Lung (tissue), 12 donors: ENCODE measurements around the gene PTP4A2. TPM values are rescaled to one million over a fixed set of nuclear protein-coding genes. Genes with fewer than 3 reads are reported as not detected.

Experiments used
- ATAC-seq: fragments of 200-7000 bp; cut with Tn5 transposase; one replicate; pipeline ENCODE4 v1.9.1; 2020; ENCODE audit warnings: moderate number of reproducible peaks; ENCODE audit not compliant: insufficient read depth, low FRiP score
- DNase-seq, 3 donors: peaks; one replicate each; pipeline ENCODE4 v3.0.0-alpha.2; 2013 to 2017
- H3K27ac ChIP-seq, 2 donors: one replicate each; pipeline ENCODE4 v1.5.1; 2013; ENCODE audit warnings: mild to moderate bottlenecking in 2 of 2, moderate library complexity in 2 of 2, control low read depth in 1 of 2, inconsistent platforms in 1 of 2, low read depth in 1 of 2, low read length in 1 of 2
- H3K27me3 ChIP-seq, 3 donors: one replicate each; pipeline ENCODE4 v1.5.1; 2013; ENCODE audit warnings: low read length in 2 of 3; ENCODE audit not compliant: control insufficient read depth in 3 of 3, insufficient read depth in 3 of 3
- H3K36me3 ChIP-seq, 4 donors: one replicate each; pipeline ENCODE4 v1.5.1; 2013; ENCODE audit warnings: low read length in 4 of 4, mild to moderate bottlenecking in 1 of 4, moderate library complexity in 1 of 4; ENCODE audit not compliant: control insufficient read depth in 4 of 4, insufficient read depth in 4 of 4
- H3K4me1 ChIP-seq, 5 donors: one replicate each; pipeline ENCODE4 v1.5.1; 2013; ENCODE audit warnings: low read length in 5 of 5, mild to moderate bottlenecking in 2 of 5, moderate library complexity in 1 of 5; ENCODE audit not compliant: control insufficient read depth in 5 of 5, insufficient read depth in 5 of 5
- H3K4me3 ChIP-seq: one replicate; pipeline ENCODE4 v1.5.1; 2013; ENCODE audit warnings: mild to moderate bottlenecking, control low read depth, moderate library complexity
- H3K9ac ChIP-seq, 2 donors: one replicate each; pipeline ENCODE4 v1.5.1; 2013; ENCODE audit warnings: low read length in 2 of 2, control low read depth in 1 of 2; ENCODE audit not compliant: insufficient read depth in 1 of 2
- H3K9me3 ChIP-seq, 4 donors: one replicate each; pipeline ENCODE4 v1.5.1; 2013; ENCODE audit warnings: low read length in 3 of 4, mild to moderate bottlenecking in 1 of 4, moderate library complexity in 1 of 4; ENCODE audit not compliant: control insufficient read depth in 4 of 4, insufficient read depth in 3 of 4
- CTCF ChIP-seq: IDR thresholded peaks from 2 replicates; pipeline ENCODE4 v1.5.1; 2012; ENCODE audit warnings: mild to moderate bottlenecking; ENCODE audit errors: control extremely low read depth, extremely low read depth
- WGBS, 2 donors: extraction: QIAGEN DNeasy Blood & Tissue Kit; methylation state at CpG; one replicate each; pipeline ENCODE4 v1.1.7; 2013; 5-methylcytosine and 5-hydroxymethylcytosine counted together
- polyA plus RNA-seq, 2 donors: library from polyadenylated mRNA; stranded (reverse); fragments of 200-250 nt; gene quantifications; one replicate each; pipeline ENCODE4 v1.2.1, GENCODE V29; 2013
- total RNA-seq, 2 donors: library from RNA; depleted of rRNA in 1 of 2; stranded (reverse); fragments of >200 nt in 1 of 2; gene quantifications; one replicate each; pipeline ENCODE4 v1.2.1, GENCODE V29; 2014 to 2021
- donor health status: control.
- donor health status: control.
- donor health status: Bipolar disorder and iron deficiency.
- donor health status: healthy.
- donor health status: DM: yes; HTN: yes; CAD: no.

PTP4A2 gene
- total and polyA plus RNA-seq, 4 donors: 90.4 to 274 (median 163) TPM

DNA sequence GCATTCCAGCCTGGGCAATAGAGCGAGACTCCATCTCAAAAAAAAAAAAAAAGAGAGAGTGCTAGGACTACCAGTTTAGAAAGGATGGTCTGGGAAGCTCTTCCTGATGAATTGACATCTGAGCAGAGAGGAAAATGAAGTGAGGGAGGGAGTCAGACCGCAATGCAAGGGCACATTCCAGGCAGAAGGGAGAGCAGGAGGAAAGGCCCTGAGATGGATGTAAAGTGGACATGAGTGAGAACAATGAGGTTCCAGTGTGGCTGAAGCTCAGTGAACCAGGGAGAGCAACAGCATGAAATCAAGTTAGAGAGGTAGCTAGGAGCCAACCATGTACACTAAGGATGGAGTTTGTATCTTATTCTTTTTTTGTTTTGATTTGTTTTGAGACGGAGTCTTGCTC is 66.5 kb downstream of the PTP4A2 start:
- Histone ChIP-seq H3K27me3 (no peaks in the 10 kb centered on the region), H3K4me3 (no peak overlapping the region), H3K9ac (no peak overlapping the region), H3K27ac (no peak overlapping the region), H3K4me1 (no peaks in the 10 kb centered on the region), H3K36me3 (no peaks in the 10 kb centered on the region), H3K9me3 (no peaks in the 10 kb centered on the region)
- DNase-seq (no peak), ATAC-seq (no peak)
- TF ChIP-seq CTCF: no peak
- WGBS, 2 donors: 96% methylated on average over 3 of the region's 3 CpGs

DNA sequence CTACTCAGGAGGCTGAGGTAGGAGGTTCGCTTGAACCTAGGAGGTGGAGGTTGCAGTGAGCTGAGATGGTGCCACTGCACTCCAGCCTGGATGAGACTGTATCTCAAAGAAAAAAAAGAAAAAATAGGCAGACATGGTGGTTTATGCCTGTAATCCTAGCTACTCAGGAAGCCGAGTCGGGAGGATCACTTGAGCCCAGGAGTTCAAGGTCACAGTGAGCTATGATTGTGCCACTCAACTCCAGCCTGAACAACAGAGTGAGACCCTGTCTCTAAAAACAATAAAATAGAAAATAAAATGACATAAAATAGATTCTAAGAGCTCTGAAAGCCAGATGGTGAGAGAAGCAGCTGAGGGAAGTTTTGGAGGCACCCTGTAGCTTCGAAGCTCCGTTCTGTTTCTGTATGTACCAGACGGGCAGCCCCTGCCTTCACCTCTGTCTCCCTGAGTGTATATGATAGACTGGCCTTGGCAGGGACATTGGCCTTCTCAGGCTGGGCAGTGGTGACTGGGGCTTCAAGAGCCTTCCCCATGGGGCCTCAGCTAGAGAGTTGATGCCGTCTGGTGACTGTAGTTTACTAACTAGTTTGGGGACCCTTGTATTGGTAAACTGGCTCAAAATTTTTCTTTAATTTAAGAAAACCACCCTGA is 68.0 kb downstream of the PTP4A2 start:
- Histone ChIP-seq H3K4me3 (no peak overlapping the region), H3K27me3 (no peaks in the 10 kb centered on the region), H3K27ac (no peak overlapping the region), H3K36me3 (no peaks in the 10 kb centered on the region), H3K9ac (no peak overlapping the region), H3K9me3 (no peaks in the 10 kb centered on the region), H3K4me1 (no peaks in the 10 kb centered on the region)
- no peak for DNase-seq
- ATAC-seq: no peak
- no peak for TF ChIP-seq CTCF
- 85 to 92% methylated on average over 7 of the region's 7 CpGs for WGBS, 2 donors

GRCh38 chr1:31869449-31869848 is 68.7 kb downstream of the PTP4A2 start:
- Histone ChIP-seq H3K4me3 (no peak overlapping the region), H3K9me3 (no peaks in the 10 kb centered on the region), H3K4me1 (no peaks in the 10 kb centered on the region), H3K9ac (no peak overlapping the region), H3K27me3 (no peaks in the 10 kb centered on the region), H3K36me3 (no peaks in the 10 kb centered on the region), H3K27ac (no peak overlapping the region)
- ATAC-seq (no peak), DNase-seq (no peak)
- TF ChIP-seq CTCF: no peak
- 71 to 76% methylated on average over 3 of the region's 3 CpGs for WGBS, 2 donors

- no peak for ATAC-seq
- no peak for TF ChIP-seq CTCF
- no peak overlapping the region for H3K4me3 ChIP-seq
- H3K27me3 ChIP-seq: no peaks in the 10 kb centered on the region
- H3K9me3 ChIP-seq: no peaks in the 10 kb centered on the region
- H3K27ac ChIP-seq: no peak overlapping the region
- WGBS, 2 donors: 79 to 90% methylated on average over 3 of the region's 3 CpGs
- H3K36me3 ChIP-seq: no peaks in the 10 kb centered on the region
- no peak for DNase-seq
- H3K4me1 ChIP-seq: no peaks in the 10 kb centered on the region
- H3K9ac ChIP-seq: no peak overlapping the region
Observed at GRCh38 chr1:31868862-31869261, 69.3 kb downstream of the PTP4A2 start.
